Loucy (cell line): ENCODE results near the gene B3GNT4.

Experiments used
- H2AFZ ChIP-seq: fragments of 200-600 bp; sonication (generic); 2 replicates; pipeline ENCODE4 v1.6.0; 2016; ENCODE audit warnings: antibody characterized with exemption, mild to moderate bottlenecking, low read length, moderate library complexity
- H3F3A ChIP-seq: fragments of 200-600 bp; 2 replicates; pipeline ENCODE4 v1.6.0; 2016; ENCODE audit warnings: antibody characterized with exemption, low read depth, mild to moderate bottlenecking
- H3K27me3 ChIP-seq: fragments of 200-600 bp; sonication (generic); 2 replicates; pipeline ENCODE4 v1.6.1; 2014; ENCODE audit warnings: low read length, mild to moderate bottlenecking; ENCODE audit not compliant: insufficient read depth, poor library complexity, severe bottlenecking
- H3K36me3 ChIP-seq: fragments of 200-600 bp; sonication (generic); 2 replicates; pipeline ENCODE4 v1.6.1; 2016; ENCODE audit warnings: low read length; ENCODE audit not compliant: insufficient read depth
- H3K4me1 ChIP-seq: fragments of 200-600 bp; sonication (generic); 2 replicates; pipeline ENCODE4 v1.5.1; 2014; ENCODE audit warnings: low read length, mild to moderate bottlenecking; ENCODE audit not compliant: insufficient read depth, poor library complexity, severe bottlenecking
- H3K4me2 ChIP-seq: fragments of 200-600 bp; sonication (generic); 2 replicates; pipeline ENCODE4 v1.6.0; 2014; ENCODE audit warnings: antibody characterized with exemption, low read length, low read depth, mild to moderate bottlenecking; ENCODE audit not compliant: poor library complexity, severe bottlenecking
- H3K4me3 ChIP-seq: fragments of 200-600 bp; sonication (generic); 2 replicates; pipeline ENCODE4 v1.5.1; 2014; ENCODE audit warnings: low read length, mild to moderate bottlenecking, mixed read lengths; ENCODE audit not compliant: poor library complexity, severe bottlenecking
- H3K79me2 ChIP-seq: fragments of 200-600 bp; sonication (generic); 2 replicates; pipeline ENCODE4 v1.6.1; 2014; ENCODE audit warnings: low read length; ENCODE audit not compliant: insufficient read depth
- H3K9ac ChIP-seq: fragments of 200-600 bp; sonication (generic); 2 replicates; pipeline ENCODE4 v1.6.0; 2014; ENCODE audit warnings: mild to moderate bottlenecking, low read depth, low read length, moderate library complexity; ENCODE audit not compliant: poor library complexity, severe bottlenecking
- H3K9me2 ChIP-seq: fragments of 200-600 bp; sonication (generic); replicated peaks from 2 replicates; pipeline ENCODE4 v1.6.1; 2016; ENCODE audit warnings: low read depth, low read length, mixed read lengths
- H3K9me3 ChIP-seq: fragments of 200-600 bp; sonication (generic); 2 replicates; pipeline ENCODE4 v1.6.1; 2014; ENCODE audit warnings: mild to moderate bottlenecking, antibody characterized with exemption, low read length, low read depth; ENCODE audit not compliant: insufficient read depth
- H4K20me1 ChIP-seq: fragments of 200-600 bp; sonication (generic); 2 replicates; pipeline ENCODE4 v1.6.0; 2014; ENCODE audit warnings: antibody characterized with exemption, low read length, mild to moderate bottlenecking; ENCODE audit not compliant: insufficient read depth, poor library complexity, severe bottlenecking
- EZH2phosphoT487 ChIP-seq: fragments of 200-600 bp; IDR thresholded peaks from 2 replicates; pipeline ENCODE4 v1.6.1; 2018; ENCODE audit warnings: antibody characterized with exemption, mild to moderate bottlenecking, moderate library complexity, borderline replicate concordance
- TF ChIP-seq, protein P1 (sequence below): fragments of 200-600 bp; sonication (generic); conservative IDR thresholded peaks from 2 replicates; pipeline ENCODE4 v1.5.1; 2014; ENCODE audit warnings: mild to moderate bottlenecking, antibody characterized with exemption, low read length

B3GNT4 gene

GRCh38 chr12:122185494-122186082, 17.9 kb upstream of the B3GNT4 start:
- H3F3A ChIP-seq: no peaks in the 10 kb centered on the region
- H3K4me1 ChIP-seq: no peaks in the 10 kb centered on the region
- H3K9me2 ChIP-seq: no peaks in the 10 kb centered on the region
- no peaks in the 10 kb centered on the region for H3K36me3 ChIP-seq
- H3K4me3 ChIP-seq: no peak overlapping the region
- H2AFZ ChIP-seq: no peak overlapping the region; the same call in 1 of the 2 replicates
- no peaks in the 10 kb centered on the region for H3K9me3 ChIP-seq
- TF ChIP-seq, protein P1, sequence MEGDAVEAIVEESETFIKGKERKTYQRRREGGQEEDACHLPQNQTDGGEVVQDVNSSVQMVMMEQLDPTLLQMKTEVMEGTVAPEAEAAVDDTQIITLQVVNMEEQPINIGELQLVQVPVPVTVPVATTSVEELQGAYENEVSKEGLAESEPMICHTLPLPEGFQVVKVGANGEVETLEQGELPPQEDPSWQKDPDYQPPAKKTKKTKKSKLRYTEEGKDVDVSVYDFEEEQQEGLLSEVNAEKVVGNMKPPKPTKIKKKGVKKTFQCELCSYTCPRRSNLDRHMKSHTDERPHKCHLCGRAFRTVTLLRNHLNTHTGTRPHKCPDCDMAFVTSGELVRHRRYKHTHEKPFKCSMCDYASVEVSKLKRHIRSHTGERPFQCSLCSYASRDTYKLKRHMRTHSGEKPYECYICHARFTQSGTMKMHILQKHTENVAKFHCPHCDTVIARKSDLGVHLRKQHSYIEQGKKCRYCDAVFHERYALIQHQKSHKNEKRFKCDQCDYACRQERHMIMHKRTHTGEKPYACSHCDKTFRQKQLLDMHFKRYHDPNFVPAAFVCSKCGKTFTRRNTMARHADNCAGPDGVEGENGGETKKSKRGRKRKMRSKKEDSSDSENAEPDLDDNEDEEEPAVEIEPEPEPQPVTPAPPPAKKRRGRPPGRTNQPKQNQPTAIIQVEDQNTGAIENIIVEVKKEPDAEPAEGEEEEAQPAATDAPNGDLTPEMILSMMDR: no peak
- TF ChIP-seq EZH2phosphoT487: no peak
- H3K9ac ChIP-seq: no peak overlapping the region
- H3K79me2 ChIP-seq: no peaks in the 10 kb centered on the region
- H3K4me2 ChIP-seq: no peak overlapping the region
- no peaks in the 10 kb centered on the region for H4K20me1 ChIP-seq
- no peaks in the 10 kb centered on the region for H3K27me3 ChIP-seq

DNA sequence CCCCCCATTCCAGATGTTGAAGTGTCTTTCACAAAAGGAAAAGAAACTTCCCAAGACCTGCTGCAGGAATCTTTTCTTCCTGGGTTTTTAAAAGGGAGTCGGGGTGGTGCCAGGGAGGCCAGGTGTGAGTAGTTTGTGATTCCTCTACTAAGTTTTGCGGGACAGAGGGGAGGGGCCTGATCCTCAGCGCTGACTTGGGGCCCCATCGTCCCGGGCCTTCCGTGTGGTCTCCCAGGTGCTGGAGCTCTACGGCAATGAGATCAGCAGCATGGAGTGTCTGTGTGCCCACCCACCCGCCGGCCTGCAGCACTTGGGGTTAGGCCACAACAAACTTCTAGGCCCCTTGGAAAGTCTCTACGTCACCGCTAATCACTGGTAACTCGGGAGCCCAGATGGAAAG, 16.0 kb upstream of the B3GNT4 start:
- H3K4me1 ChIP-seq: no peaks in the 10 kb centered on the region
- H3K9ac ChIP-seq: no peak overlapping the region
- H3K9me3 ChIP-seq: no peaks in the 10 kb centered on the region
- H3K4me2 ChIP-seq: no peak overlapping the region
- no peaks in the 10 kb centered on the region for H3F3A ChIP-seq
- no peak overlapping the region for H2AFZ ChIP-seq
- TF ChIP-seq, protein P1: no peak
- TF ChIP-seq EZH2phosphoT487: no peak
- H4K20me1 ChIP-seq: no peaks in the 10 kb centered on the region
- no peaks in the 10 kb centered on the region for H3K27me3 ChIP-seq
- H3K4me3 ChIP-seq: no peak overlapping the region
- no peaks in the 10 kb centered on the region for H3K79me2 ChIP-seq
- H3K36me3 ChIP-seq: no peaks in the 10 kb centered on the region
- H3K9me2 ChIP-seq: no peaks in the 10 kb centered on the region

- H3K4me1 ChIP-seq: no peaks in the 10 kb centered on the region
- H3K79me2 ChIP-seq: no peaks in the 10 kb centered on the region
- TF ChIP-seq EZH2phosphoT487: no peak
- TF ChIP-seq, protein P1: no peak
- no peak overlapping the region for H3K9ac ChIP-seq
- H3K4me3 ChIP-seq: no peak overlapping the region
- H3F3A ChIP-seq: no peaks in the 10 kb centered on the region
- H3K36me3 ChIP-seq: no peaks in the 10 kb centered on the region
- H3K9me3 ChIP-seq: no peaks in the 10 kb centered on the region
- H3K9me2 ChIP-seq: no peaks in the 10 kb centered on the region
- H2AFZ ChIP-seq: no peak overlapping the region
- H4K20me1 ChIP-seq: no peaks in the 10 kb centered on the region
- H3K27me3 ChIP-seq: no peaks in the 10 kb centered on the region
- no peak overlapping the region for H3K4me2 ChIP-seq
These were observed 13.7 kb upstream of the B3GNT4 start for GRCh38 chr12:122189626-122190475.
